GM19193 (cell line): ENCODE measurements around the gene ATP6V1C2.

Source experiments
- POLR2A ChIP-seq: IDR thresholded peaks from 4 replicates; pipeline ENCODE4 v1.6.1; 2011; ENCODE audit not compliant: insufficient read depth, insufficient read length; ENCODE audit errors: extremely low read depth

The ATP6V1C2 gene

DNA sequence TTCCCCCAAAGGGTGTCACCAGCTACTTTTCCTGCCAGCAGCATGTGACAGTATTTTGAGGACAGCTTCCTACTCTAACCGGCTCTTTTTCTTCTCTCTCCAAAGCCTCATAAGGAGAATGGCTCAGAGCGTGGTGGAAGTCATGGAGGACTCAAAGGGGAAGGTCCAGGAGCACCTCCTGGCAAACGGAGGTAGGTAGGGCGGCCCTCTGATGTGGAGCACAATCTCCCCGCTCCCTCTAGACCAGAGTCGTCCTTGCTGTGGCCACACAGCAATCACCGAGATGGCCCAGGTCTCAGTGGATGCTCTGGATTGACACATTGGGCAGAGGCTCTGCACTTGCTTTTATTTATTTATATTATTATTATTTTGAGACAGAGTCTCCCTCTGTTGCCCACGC lies 32.4 kb downstream of the ATP6V1C2 start:
- no peak for TF ChIP-seq POLR2A

- TF ChIP-seq POLR2A: no peak
Observed at GRCh38 chr2:10755621-10756020, 34.2 kb downstream of the ATP6V1C2 start.

GRCh38 chr2:10757814-10758286 lies 36.4 kb downstream of the ATP6V1C2 start:
- no peak for TF ChIP-seq POLR2A

DNA sequence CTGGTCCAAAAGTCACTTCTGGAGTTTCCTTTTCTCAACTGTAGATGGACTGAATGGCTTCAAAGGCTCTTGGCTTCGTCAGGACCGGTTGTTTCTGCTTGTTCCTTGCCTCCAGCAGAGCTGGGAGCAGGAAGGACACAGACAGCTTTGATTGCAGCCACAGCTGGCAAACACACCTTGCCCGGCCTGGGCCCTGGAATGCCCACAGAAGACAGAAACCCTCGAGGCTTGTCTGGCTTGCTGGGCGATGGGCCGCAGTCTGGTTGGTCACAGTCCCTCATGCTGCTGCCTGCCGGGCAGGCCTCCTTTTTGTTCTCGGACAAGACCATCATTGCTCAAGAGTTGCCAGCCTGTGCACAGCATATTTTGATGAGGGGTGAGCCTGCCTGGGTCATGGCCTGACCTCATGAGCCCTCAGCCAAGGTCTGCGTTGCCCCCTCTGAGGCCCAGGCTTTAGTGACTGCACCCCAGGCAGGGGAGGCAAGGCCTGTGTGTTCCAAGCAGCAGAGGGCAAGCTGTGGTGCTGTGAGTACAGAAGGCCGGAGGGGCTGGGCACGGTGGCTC lies 37.8 kb downstream of the ATP6V1C2 start:
- no peak for TF ChIP-seq POLR2A

GRCh38 chr2:10760794-10761504 lies 39.5 kb downstream of the ATP6V1C2 start:
- TF ChIP-seq POLR2A: no peak

- no peak for TF ChIP-seq POLR2A
Observed at GRCh38 chr2:10761591-10761990, 40.2 kb downstream of the ATP6V1C2 start.

DNA sequence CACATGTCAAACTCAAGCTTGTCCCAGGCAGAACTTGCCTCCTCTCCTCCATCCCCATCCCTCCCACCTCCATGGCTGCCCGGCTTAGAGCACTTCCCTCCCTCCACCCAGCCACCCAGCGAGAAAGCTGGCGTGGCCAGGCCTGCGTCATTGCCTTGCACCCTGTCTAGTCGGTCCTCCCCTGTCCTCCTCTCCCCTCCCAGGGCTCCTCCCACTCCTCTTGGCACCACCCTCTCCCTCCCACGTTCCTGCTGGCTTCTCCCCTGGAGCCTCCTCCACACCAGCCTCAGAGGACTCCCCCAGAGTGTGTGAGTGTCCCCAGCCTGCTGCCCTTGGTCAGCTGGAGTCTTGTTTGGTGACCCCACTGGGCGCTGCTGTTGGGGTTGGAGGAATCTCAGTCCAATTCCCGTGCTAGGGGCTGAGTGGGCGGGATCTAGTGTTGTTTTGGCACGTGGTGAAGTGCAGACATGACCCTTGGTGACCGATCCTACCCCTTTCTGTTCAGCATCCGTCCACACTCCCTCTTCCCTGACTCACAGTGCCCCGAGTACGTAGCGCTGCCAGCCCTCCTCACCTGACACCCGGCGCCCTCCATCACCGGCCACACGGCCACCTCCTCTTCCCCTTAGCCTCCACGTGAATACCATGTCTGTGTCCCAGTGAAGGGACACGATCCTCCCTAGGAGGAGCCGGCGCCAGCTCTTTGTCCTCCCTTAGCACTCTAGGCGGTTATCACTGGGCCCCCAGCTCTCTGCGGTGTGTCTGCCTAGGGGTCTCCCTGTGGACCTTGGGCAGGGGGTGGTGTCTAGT lies 41.4 kb downstream of the ATP6V1C2 start:
- no peak for TF ChIP-seq POLR2A

GRCh38 chr2:10763461-10763800 lies 42.0 kb downstream of the ATP6V1C2 start:
- no peak for TF ChIP-seq POLR2A

GRCh38 chr2:10764096-10764785 lies 42.8 kb downstream of the ATP6V1C2 start:
- TF ChIP-seq POLR2A: no peak

DNA sequence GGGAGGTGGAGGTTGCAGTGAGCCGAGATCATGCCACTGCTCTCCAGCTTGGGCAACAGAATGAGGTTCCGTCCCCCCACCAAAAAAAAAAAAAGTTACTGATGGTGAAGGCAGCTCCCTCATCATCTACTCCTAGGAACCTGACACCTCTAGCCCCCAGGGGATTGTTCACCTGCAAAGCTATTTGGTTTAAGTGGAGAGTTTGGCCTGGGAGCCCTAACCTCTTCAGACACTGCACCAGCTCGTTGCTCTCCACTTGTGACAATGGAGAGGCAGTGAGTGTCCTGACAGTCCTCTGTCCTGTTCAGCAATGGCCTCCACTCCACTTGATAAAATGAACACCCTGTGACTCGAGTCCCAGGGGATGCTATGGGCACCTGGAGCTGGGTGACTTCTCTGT lies 43.5 kb downstream of the ATP6V1C2 start:
- TF ChIP-seq POLR2A: no peak

- TF ChIP-seq POLR2A: no peak
Observed at GRCh38 chr2:10765461-10765860, 44.0 kb downstream of the ATP6V1C2 start.

- no peak for TF ChIP-seq POLR2A
Observed at GRCh38 chr2:10765914-10766313, 44.5 kb downstream of the ATP6V1C2 start.

DNA sequence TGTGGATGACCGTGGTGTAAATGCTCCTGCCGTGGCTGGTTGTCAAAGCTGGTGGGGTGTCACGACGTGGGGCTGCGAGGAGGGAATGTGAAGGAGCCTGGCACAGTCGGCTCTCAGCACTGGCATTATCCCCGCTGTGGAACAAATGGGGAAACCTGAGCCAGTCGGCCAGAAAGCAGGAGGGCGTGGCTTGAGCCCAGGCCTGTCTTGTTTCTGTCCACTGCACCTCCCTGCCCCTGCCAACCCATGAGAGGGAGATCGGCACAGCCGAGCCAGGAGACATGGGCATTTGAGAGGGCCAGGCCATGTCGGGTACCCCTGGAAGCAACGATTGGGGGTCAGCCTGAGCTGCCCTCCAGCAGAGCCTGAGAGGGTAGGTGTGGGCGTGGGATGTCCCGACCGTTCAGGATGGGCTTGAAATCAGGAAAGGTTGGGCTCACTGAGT lies 46.7 kb downstream of the ATP6V1C2 start:
- no peak for TF ChIP-seq POLR2A

GRCh38 chr2:10770956-10771750 lies 49.7 kb downstream of the ATP6V1C2 start:
- no peak for TF ChIP-seq POLR2A
